COLO829 (cell line): ENCODE results near the gene KCNMA1.

Source experiments
- DNase-seq: peaks from one replicate; pipeline ENCODE4 v3.0.0; 2012; ENCODE audit warnings: low spot score

KCNMA1 gene

DNA sequence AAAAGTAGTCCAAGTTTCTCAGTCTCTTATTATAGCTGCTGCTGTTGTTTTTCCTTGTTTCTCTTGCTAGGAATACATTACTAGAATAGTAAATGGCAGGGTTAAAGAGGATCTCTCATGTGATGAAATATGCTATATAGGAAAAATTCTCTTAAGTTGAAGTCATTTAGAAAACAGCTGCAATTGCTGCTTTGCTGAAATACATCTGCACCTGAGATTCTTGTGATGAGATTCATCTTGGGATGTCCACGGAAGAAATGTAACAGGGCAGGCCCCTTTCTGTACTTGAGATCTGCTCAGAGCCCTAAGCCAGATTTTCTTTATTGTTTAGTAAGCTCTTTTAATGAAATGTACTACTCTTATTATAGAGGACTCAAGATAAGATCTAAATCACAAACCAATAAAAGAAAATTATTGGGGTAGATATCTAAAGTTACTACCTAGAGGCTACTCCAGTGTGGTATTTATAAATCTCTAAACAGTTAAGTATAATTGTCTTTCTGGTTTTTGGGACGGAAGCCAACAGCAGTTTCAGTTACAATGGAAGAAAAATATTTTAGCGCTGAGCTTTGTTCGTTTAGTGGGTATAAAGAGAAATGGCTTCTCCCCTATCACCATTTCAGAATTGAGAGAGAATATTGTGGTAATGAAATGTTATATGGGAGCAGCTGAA, 701.5 kb downstream of the KCNMA1 start:
- DNase-seq: no peak

- no peak for DNase-seq
These were observed 709.0 kb downstream of the KCNMA1 start for GRCh38 chr10:76928565-76928964.

- DNase-seq: no peak
These were observed 711.8 kb downstream of the KCNMA1 start for GRCh38 chr10:76925636-76926405.

DNA sequence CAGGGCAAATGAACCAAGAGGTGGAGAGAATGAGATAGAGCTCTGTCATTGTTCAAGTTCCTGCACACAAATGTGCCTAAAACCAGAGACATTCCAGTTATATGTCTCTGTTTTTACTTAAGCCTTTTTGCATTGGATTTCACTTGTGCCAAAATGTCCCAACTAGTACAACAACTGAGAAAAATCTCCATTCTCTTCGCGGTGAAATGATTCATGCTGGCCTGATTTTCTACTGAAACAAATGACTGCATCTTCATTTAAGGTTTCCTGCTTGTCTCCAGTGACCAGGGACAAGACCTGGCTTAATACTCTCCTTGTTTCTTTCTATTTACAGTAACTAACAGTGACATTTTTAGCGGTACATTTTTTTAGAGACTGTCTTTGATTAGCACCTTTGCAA, 714.9 kb downstream of the KCNMA1 start:
- no peak for DNase-seq

DNA sequence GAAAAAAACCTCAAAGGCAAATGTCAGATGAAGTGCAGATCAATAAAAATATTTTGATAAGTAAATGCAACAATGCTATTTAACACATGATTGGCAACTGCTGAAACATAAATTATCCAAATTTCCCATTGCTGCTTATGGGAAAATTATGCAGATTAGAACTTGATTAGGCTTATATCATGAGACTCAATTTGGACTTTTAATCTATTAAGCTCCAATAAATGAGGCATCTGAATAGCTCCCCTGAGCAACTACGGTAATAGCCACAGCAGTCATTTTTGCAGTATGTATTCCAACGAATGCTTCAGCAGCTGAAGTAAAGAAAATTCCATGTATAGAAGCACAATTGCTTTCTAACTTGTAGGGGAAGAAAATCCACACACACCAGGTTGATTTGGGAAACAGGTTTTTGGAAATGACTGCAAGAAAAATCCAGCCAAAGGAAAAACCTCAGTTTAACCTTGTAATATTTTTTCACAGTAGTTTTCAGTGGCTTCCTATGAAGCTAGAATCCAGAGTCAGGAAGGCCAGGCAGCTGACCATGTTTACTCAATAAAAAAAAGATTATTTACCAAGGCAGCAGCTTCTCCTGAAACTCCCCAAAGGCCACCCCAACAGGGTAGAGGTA, 716.1 kb downstream of the KCNMA1 start:
- DNase-seq: no peak

DNA sequence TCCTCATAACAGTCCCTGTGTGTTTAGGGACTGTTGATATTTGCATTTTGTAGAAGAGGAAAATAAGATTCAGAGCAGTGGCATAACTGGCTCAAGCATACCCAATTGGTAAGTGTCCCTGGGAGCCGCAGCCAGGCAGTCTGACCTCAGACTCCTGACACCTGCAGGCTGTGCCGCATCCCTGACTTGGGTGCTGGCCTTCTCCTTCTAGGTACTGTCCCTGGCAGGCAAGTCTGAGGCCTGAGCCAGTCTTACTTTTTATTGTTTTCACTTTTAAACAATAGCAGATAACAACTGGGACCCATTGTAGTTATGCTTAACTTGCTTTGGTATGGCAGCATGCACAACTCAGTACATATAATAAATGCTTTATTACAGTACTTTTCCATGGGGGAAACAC, 717.0 kb downstream of the KCNMA1 start:
- DNase-seq: no peak

DNA sequence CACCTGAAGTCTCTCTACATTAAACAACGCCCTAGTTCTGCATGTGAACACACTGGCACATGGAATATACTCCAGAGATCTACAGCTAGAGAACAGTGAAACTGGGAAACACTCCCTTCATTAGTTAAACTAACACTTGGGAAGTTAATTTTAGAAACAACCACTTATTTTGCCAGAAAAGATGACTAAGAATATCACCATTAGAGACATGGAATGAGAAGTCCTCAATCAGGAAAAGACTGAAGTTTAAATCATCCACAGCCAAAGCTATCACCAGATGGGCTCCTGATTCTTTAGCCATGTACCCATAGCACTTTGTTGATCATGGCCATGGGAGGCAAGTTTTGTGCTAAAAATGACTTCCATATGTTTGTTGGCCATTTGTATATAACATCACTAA, 719.5 kb downstream of the KCNMA1 start:
- no peak for DNase-seq

- no peak for DNase-seq
These were observed 720.5 kb downstream of the KCNMA1 start for GRCh38 chr10:76917071-76917470.

GRCh38 chr10:76916536-76916935, 721.1 kb downstream of the KCNMA1 start:
- DNase-seq: no peak

- DNase-seq: no peak
These were observed 722.3 kb downstream of the KCNMA1 start for GRCh38 chr10:76915316-76915715.

GRCh38 chr10:76911184-76911583, 726.4 kb downstream of the KCNMA1 start:
- DNase-seq: no peak

- DNase-seq: no peak
These were observed 727.2 kb downstream of the KCNMA1 start for GRCh38 chr10:76910184-76910962.

- no peak for DNase-seq
These were observed 731.4 kb downstream of the KCNMA1 start for GRCh38 chr10:76906256-76906655.

DNA sequence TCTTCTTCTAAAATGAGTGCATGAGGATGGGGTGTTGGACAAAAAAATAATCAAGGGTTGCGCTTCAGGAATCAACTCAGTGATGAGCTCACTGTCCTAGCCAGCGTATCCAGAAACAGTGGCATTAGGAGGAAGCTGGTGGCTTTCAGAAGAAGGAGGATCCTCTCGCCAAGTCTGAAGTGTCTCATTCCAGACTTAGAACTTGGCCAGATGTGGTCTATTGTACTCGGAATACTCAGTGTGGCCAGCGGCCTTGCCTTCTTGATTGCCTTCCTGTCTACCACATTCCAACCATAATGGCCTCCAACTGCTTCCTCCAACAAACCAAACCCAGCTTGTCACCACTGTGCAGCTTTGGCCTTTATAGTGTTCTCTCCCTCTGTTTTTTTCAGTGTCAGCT, 732.4 kb downstream of the KCNMA1 start:
- no peak for DNase-seq

DNA sequence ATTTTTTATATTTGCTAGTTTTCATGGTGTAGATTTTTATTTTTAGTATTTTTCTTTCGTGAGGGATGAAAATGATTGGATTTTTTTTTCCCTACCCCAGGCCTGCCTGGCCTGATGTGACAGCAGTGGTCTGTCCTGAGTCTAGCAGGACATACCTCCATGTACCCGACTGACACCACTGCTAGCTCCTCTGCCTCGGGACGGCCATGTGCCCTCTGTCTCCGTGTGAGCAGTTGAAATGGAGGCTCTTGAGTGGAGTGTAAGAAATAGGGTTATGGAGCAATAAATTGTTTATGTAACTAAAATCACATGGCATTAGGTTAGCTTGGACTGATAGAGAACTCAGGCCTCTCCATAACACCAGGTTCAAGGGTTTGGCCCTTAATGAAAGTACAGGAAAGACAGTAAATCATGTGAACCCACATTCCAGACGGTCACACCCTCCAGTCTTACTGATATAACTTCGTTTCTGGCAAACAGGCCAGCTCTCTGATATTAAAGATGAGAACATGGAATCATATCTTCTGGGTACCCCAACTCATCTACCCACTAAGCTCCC, 734.1 kb downstream of the KCNMA1 start:
- no peak for DNase-seq

GRCh38 chr10:76902949-76903348, 734.7 kb downstream of the KCNMA1 start:
- peak; percentile 23 for DNase-seq

DNA sequence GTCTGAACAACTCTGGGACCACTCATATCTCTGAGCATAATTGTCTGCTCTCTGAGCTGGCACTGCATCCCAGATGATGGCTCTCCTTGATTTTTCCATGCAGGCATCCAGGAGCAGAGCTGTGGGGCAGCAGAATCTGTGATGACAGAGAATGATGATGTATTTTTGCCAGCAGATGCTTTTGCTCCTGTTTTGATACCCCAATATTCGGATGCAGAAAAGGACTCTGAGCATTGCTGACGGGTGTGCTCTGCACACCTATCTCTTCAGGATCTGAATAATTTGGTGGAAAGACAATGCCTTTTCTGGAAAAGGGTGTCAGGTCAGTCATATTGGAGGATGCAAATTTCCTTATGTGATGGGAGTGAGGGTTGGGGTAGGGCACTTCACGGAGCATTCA, 735.9 kb downstream of the KCNMA1 start:
- DNase-seq: no peak

GRCh38 chr10:76899490-76899889, 738.1 kb downstream of the KCNMA1 start:
- no peak for DNase-seq

DNA sequence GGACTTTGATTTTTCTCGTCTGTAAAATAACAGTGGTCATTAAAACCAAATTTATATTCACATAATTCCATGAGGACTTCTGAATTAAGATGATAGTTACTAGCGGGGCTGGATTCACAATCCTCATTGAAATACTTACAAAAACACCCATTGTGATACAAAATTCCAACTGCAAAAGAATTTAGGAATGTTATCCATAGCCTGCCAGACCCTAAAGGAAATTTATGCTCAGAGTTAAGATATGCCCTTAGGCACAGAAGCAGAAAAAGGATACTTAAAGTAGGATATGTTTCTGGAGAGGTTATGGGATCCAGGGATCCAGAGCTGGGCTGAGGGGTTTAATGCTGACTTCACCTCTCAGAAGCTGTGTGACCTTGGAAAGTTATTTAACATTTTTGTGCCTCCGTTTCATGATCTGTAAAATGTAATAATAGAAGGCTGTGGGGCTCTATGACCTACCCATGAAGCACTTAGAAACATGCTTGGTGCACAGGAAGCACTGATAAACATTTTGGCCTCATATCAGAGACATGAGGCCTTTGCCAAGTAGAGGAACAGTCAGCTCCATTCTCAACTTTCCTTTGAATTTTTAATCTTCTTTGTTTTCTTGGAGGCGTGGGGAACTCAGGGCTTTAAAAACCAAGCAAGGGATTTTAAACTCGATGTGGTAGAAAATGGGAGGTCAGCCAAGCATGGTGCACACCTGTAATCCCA, 744.7 kb downstream of the KCNMA1 start:
- DNase-seq: peak; percentile 16

DNA sequence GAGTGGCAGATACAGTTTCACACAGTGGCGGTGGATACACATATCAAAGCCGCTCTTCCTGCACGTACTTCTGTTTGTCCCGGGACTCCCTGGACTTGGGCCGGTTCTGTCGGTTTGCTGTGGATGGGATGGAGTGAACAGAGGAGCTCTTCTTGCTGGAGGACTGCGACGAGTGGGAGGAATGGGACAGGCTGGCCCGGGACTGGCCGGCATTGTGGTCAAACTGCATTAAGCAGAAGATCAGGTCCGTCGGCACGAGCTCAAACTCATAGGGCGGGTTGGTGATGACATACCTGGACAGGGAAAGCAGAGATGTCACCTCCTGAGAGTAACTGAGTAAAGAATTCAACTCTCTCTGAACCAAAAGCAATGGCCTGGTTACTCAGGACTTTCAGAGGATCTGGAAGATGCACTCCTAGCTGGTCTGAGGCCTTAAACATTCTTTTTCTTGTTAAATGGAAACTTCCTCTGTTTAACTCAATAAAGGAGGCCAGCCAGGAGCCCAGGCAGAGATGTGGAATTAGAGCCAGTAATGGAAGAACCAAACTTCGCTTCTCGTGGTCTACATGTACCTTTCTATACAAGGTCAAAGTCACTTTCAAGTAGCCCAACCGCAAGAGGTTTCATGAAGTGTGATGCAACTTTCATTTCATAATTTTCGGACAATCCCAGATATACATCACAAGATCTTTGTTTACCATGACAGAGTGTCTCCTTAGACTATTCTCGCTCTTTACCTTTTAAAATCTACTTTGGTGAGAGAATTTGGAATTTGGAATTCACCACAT, 750.2 kb downstream of the KCNMA1 start:
- DNase-seq: no peak

GRCh38 chr10:76885816-76886215, 751.8 kb downstream of the KCNMA1 start:
- DNase-seq: no peak
